IPS DF 6.9 (cell line): ENCODE measurements around the gene NCOA7.

Source experiments
- DNase-seq: peaks from one replicate; pipeline ENCODE4 v3.0.0-alpha.2; 2013; ENCODE audit warnings: low read depth, low spot score
- H3K27ac ChIP-seq: one replicate; pipeline ENCODE4 v1.5.1; 2013; ENCODE audit warnings: low read length, control low read depth
- H3K27me3 ChIP-seq: 2 replicates; pipeline ENCODE4 v1.6.1; 2013; ENCODE audit warnings: mild to moderate bottlenecking, low read length; ENCODE audit not compliant: control insufficient read depth, insufficient read depth
- H3K36me3 ChIP-seq: 2 replicates; pipeline ENCODE4 v1.6.1; 2013; ENCODE audit warnings: low read length; ENCODE audit not compliant: control insufficient read depth, insufficient read depth
- H3K4me1 ChIP-seq: 2 replicates; pipeline ENCODE4 v1.6.1; 2013; ENCODE audit warnings: low read length; ENCODE audit not compliant: control insufficient read depth, insufficient read depth
- H3K4me3 ChIP-seq: 2 replicates; pipeline ENCODE4 v1.5.1; 2013; ENCODE audit warnings: mild to moderate bottlenecking, low read length
- H3K9me3 ChIP-seq: 2 replicates; pipeline ENCODE4 v1.6.1; 2013; ENCODE audit warnings: low read length, inconsistent platforms; ENCODE audit not compliant: control insufficient read depth, insufficient read depth
- WGBS: extraction: QIAGEN DNeasy Blood & Tissue Kit; methylation state at CpG from one replicate; pipeline ENCODE4 v1.1.7; 2013; ENCODE audit warnings: mixed read lengths, missing lambda C conversion rate; ENCODE audit not compliant: insufficient read length, insufficient coverage; 5-methylcytosine and 5-hydroxymethylcytosine counted together

Gene NCOA7

GRCh38 chr6:125868678-125869395, 78.1 kb downstream of the NCOA7 start:
- no peaks in the 10 kb centered on the region for H3K27me3 ChIP-seq
- no peaks in the 10 kb centered on the region for H3K9me3 ChIP-seq
- no peak for DNase-seq
- no peak overlapping the region for H3K27ac ChIP-seq
- WGBS = no CpG with 5 or more reads among the region's 5 CpGs
- no peaks in the 10 kb centered on the region for H3K36me3 ChIP-seq
- H3K4me1 ChIP-seq = peaks cover 3% of the 10 kb centered on the region; the same call in 1 of the 2 replicates
- H3K4me3 ChIP-seq = no peak overlapping the region

- Histone ChIP-seq H3K27me3 (no peaks in the 10 kb centered on the region), H3K4me3 (no peak overlapping the region), H3K27ac (no peak overlapping the region), H3K9me3 (no peaks in the 10 kb centered on the region), H3K4me1 (peaks cover 3% of the 10 kb centered on the region; the same call in 1 of the 2 replicates), H3K36me3 (no peaks in the 10 kb centered on the region)
- DNase-seq = no peak
- WGBS = no CpG with 5 or more reads among the region's 6 CpGs
These were observed 78.7 kb downstream of the NCOA7 start for GRCh38 chr6:125869427-125869826.

- H3K9me3 ChIP-seq = no peaks in the 10 kb centered on the region
These were observed 80.6 kb downstream of the NCOA7 start for GRCh38 chr6:125871365-125871764.

GRCh38 chr6:125872259-125872921, 81.6 kb downstream of the NCOA7 start:
- Histone ChIP-seq H3K27me3 (no peaks in the 10 kb centered on the region), H3K36me3 (no peaks in the 10 kb centered on the region), H3K4me3 (no peak overlapping the region), H3K27ac (no peak overlapping the region), H3K4me1 (peaks cover 2% of the 10 kb centered on the region; the same call in 1 of the 2 replicates), H3K9me3 (no peaks in the 10 kb centered on the region)
- WGBS = no CpG with 5 or more reads among the region's 5 CpGs
- DNase-seq = no peak

More at GRCh38 chr6:125871365-125871764, 80.6 kb downstream of the NCOA7 start:
- no peak for DNase-seq
- H3K27me3 ChIP-seq = no peaks in the 10 kb centered on the region
- H3K4me1 ChIP-seq = peaks cover 3% of the 10 kb centered on the region; the same call in 1 of the 2 replicates
- H3K36me3 ChIP-seq = no peaks in the 10 kb centered on the region
- H3K27ac ChIP-seq = no peak overlapping the region
- no peak overlapping the region for H3K4me3 ChIP-seq

- no peak overlapping the region for H3K27ac ChIP-seq
- H3K36me3 ChIP-seq = no peaks in the 10 kb centered on the region
- WGBS = no CpG with 5 or more reads among the region's 4 CpGs
These were observed 91.5 kb downstream of the NCOA7 start for GRCh38 chr6:125882243-125882642.

GRCh38 chr6:125884634-125885371, 94.0 kb downstream of the NCOA7 start:
- no peak for DNase-seq
- H3K27ac ChIP-seq = no peak overlapping the region
- no peaks in the 10 kb centered on the region for H3K9me3 ChIP-seq
- no peaks in the 10 kb centered on the region for H3K27me3 ChIP-seq
- WGBS = no CpG with 5 or more reads among the region's 6 CpGs
- no peaks in the 10 kb centered on the region for H3K36me3 ChIP-seq
- H3K4me3 ChIP-seq = no peak overlapping the region
- no peaks in the 10 kb centered on the region for H3K4me1 ChIP-seq

More at GRCh38 chr6:125882243-125882642, 91.5 kb downstream of the NCOA7 start:
- H3K27me3 ChIP-seq = no peaks in the 10 kb centered on the region
- no peak overlapping the region for H3K4me3 ChIP-seq
- H3K4me1 ChIP-seq = no peaks in the 10 kb centered on the region
- H3K9me3 ChIP-seq = no peaks in the 10 kb centered on the region
- no peak for DNase-seq

GRCh38 chr6:125886021-125886420, 95.3 kb downstream of the NCOA7 start:
- Histone ChIP-seq H3K27me3 (no peaks in the 10 kb centered on the region), H3K4me1 (no peaks in the 10 kb centered on the region), H3K27ac (no peak overlapping the region), H3K9me3 (no peaks in the 10 kb centered on the region), H3K36me3 (no peaks in the 10 kb centered on the region), H3K4me3 (no peak overlapping the region)
- no peak for DNase-seq
- no CpG with 5 or more reads among the region's 1 CpG for WGBS

GRCh38 chr6:125886914-125887313, 96.2 kb downstream of the NCOA7 start:
- Histone ChIP-seq H3K36me3 (no peaks in the 10 kb centered on the region), H3K9me3 (no peaks in the 10 kb centered on the region), H3K27me3 (no peaks in the 10 kb centered on the region), H3K4me1 (no peaks in the 10 kb centered on the region), H3K4me3 (no peak overlapping the region), H3K27ac (no peak overlapping the region)
- no CpG with 5 or more reads among the region's 2 CpGs for WGBS
- no peak for DNase-seq

- no peak overlapping the region for H3K27ac ChIP-seq
- no peak for DNase-seq
- H3K9me3 ChIP-seq = no peaks in the 10 kb centered on the region
- H3K4me3 ChIP-seq = no peak overlapping the region
- H3K36me3 ChIP-seq = no peaks in the 10 kb centered on the region
- no peaks in the 10 kb centered on the region for H3K27me3 ChIP-seq
- H3K4me1 ChIP-seq = no peaks in the 10 kb centered on the region
These were observed 96.6 kb downstream of the NCOA7 start for GRCh38 chr6:125887372-125887771.

- DNase-seq = no peak
These were observed 98.4 kb downstream of the NCOA7 start for GRCh38 chr6:125888989-125889656.

More at GRCh38 chr6:125888989-125889656, 98.4 kb downstream of the NCOA7 start:
- H3K4me1 ChIP-seq = no peaks in the 10 kb centered on the region
- no CpG with 5 or more reads among the region's 8 CpGs for WGBS
- H3K4me3 ChIP-seq = no peak overlapping the region
- no peaks in the 10 kb centered on the region for H3K36me3 ChIP-seq
- H3K27me3 ChIP-seq = no peaks in the 10 kb centered on the region
- no peaks in the 10 kb centered on the region for H3K9me3 ChIP-seq
- no peak overlapping the region for H3K27ac ChIP-seq
